Limb (tissue), 2 donors: Measurements from ENCODE around the gene HM13.
"Not testable (repeated sequence)": the region's sequence is repeated elsewhere in the genome, so short reads cannot be mapped to it uniquely, and the experiment has no call there.

Experiments
- DNase-seq, 2 donors: peaks; one replicate each; pipeline ENCODE4 v3.0.0-alpha.2; 2016; ENCODE audit errors: extremely low spot score in 2 of 2

The HM13 gene

GRCh38 chr20:31500527-31500926 is 13.7 kb upstream of the HM13 start:
- no peak for DNase-seq

- DNase-seq: peak; percentile 76 to 81
Observed at GRCh38 chr20:31502884-31503673, 11.2 kb upstream of the HM13 start.

GRCh38 chr20:31505903-31506302 is 8.3 kb upstream of the HM13 start:
- no peak for DNase-seq

GRCh38 chr20:31508517-31509244 is 5.6 kb upstream of the HM13 start:
- DNase-seq: no peak

- no peak for DNase-seq
Observed at GRCh38 chr20:31515072-31515774, 981 bp downstream of the HM13 start.

- DNase-seq: no peak
Observed at GRCh38 chr20:31515775-31516107, 1.5 kb downstream of the HM13 start.

GRCh38 chr20:31516166-31516565 is 1.9 kb downstream of the HM13 start:
- no peak for DNase-seq

GRCh38 chr20:31516651-31517050 is 2.4 kb downstream of the HM13 start:
- DNase-seq: no peak

- no peak for DNase-seq
Observed at GRCh38 chr20:31517373-31517772, 3.1 kb downstream of the HM13 start.

- DNase-seq: not testable (repeated sequence)
Observed at GRCh38 chr20:31521267-31521666, 7.0 kb downstream of the HM13 start.

- DNase-seq: no peak
Observed at GRCh38 chr20:31522731-31523130, 8.5 kb downstream of the HM13 start.

GRCh38 chr20:31523361-31524283 is 9.4 kb downstream of the HM13 start:
- DNase-seq: no peak

GRCh38 chr20:31527266-31527665 is 13.0 kb downstream of the HM13 start:
- no peak for DNase-seq

- DNase-seq: no peak
Observed at GRCh38 chr20:31535298-31535697, 21.1 kb downstream of the HM13 start.

- DNase-seq: no peak
Observed at GRCh38 chr20:31536575-31536974, 22.3 kb downstream of the HM13 start.

- DNase-seq: no peak
Observed at GRCh38 chr20:31537116-31537871, 23.1 kb downstream of the HM13 start.

- DNase-seq: no peak
Observed at GRCh38 chr20:31537890-31538289, 23.6 kb downstream of the HM13 start.

- DNase-seq: no peak
Observed at GRCh38 chr20:31538326-31538725, 24.1 kb downstream of the HM13 start.

GRCh38 chr20:31539636-31540035 is 25.4 kb downstream of the HM13 start:
- DNase-seq: not testable (repeated sequence)

- no peak for DNase-seq
Observed at GRCh38 chr20:31540406-31540805, 26.2 kb downstream of the HM13 start.
